GM15510 (cell line): ENCODE measurements around the gene CALR3.

ENCODE experiments used
- POLR2A ChIP-seq: IDR thresholded peaks from 3 replicates; pipeline ENCODE4 v1.6.1; 2011; ENCODE audit warnings: borderline replicate concordance; ENCODE audit not compliant: insufficient read length; ENCODE audit errors: extremely low read depth

The CALR3 gene

DNA sequence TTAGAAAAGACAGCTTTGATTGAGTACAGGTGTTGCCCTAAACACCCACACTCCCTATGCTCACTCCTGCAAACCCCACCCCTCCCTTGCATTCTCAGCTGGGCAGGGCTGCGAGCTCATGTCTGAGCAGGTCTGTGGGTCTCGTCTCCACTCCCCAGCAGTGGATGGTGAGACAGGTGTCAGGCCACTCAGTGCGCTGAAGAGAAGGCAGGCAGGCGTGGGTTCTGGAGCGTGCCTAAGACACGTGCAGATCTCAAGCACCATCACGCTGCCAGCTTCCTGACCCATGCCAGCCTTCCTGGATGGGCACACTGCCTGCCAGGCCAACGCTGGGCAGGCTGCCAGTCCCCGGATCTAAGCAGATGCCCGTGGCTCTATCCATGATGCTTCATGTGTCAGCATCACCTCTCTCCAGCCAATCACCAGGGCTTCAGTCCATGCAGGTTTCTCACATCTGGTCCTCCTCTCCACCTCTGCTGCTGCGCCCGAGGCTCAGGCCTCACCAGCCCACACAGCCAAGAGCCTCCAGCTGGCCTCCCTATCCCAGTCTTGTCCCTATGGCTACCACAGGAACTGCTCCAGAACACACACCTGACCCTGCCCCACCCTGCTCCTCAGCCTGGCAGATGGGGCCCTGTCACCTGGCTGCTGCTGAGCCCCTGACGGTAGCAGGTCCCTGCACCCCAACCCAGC, 66.8 kb downstream of the CALR3 start:
- no peak for TF ChIP-seq POLR2A
